Astrocyte of the cerebellum (primary cell): ENCODE data around the gene SIRT4.

Source experiments
- DNase-seq: peaks from one replicate; pipeline ENCODE4 v3.0.0-alpha.2; 2011; ENCODE audit warnings: low read depth
- H3K4me3 ChIP-seq: 2 replicates; pipeline ENCODE4 v1.5.1; 2011; ENCODE audit warnings: mild to moderate bottlenecking, low read depth, low read length, moderate library complexity
- in situ Hi-C: cut with HindIII; loops from 2 replicates; pipeline ENCODE4 v1.10.0; 2017; ENCODE audit warnings: low sequenced_read_pairs
- TF ChIP-seq, protein P1 (sequence below): IDR thresholded peaks from 2 replicates; pipeline ENCODE4 v1.5.1; 2012; ENCODE audit warnings: low read length, low read depth, moderate library complexity, mild to moderate bottlenecking; ENCODE audit errors: missing control alignments

The SIRT4 gene

DNA sequence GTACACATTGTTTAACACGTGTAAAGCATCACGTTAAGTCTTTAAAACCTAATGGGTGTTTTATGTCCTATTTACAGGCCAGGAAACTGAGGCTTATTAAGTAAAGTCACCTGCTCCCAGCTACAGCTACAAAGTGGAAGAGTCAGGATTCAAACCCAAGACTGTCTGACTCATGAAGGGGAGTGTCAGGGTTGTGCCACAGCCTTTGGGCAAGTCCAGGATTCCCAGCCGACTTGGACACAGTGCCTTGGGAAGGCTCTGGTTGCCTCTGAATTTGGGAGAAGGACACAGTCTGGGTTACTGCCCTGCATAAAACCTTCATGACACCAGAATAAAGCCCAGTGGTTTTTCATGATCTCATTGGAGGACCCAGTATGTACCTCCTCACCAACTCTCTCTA, 17.7 kb upstream of the SIRT4 start:
- in situ Hi-C loops, result no loop called here
- H3K4me3 ChIP-seq, result no peak overlapping the region
- DNase-seq, result no peak
- TF ChIP-seq, protein P1, sequence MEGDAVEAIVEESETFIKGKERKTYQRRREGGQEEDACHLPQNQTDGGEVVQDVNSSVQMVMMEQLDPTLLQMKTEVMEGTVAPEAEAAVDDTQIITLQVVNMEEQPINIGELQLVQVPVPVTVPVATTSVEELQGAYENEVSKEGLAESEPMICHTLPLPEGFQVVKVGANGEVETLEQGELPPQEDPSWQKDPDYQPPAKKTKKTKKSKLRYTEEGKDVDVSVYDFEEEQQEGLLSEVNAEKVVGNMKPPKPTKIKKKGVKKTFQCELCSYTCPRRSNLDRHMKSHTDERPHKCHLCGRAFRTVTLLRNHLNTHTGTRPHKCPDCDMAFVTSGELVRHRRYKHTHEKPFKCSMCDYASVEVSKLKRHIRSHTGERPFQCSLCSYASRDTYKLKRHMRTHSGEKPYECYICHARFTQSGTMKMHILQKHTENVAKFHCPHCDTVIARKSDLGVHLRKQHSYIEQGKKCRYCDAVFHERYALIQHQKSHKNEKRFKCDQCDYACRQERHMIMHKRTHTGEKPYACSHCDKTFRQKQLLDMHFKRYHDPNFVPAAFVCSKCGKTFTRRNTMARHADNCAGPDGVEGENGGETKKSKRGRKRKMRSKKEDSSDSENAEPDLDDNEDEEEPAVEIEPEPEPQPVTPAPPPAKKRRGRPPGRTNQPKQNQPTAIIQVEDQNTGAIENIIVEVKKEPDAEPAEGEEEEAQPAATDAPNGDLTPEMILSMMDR, result no peak

DNA sequence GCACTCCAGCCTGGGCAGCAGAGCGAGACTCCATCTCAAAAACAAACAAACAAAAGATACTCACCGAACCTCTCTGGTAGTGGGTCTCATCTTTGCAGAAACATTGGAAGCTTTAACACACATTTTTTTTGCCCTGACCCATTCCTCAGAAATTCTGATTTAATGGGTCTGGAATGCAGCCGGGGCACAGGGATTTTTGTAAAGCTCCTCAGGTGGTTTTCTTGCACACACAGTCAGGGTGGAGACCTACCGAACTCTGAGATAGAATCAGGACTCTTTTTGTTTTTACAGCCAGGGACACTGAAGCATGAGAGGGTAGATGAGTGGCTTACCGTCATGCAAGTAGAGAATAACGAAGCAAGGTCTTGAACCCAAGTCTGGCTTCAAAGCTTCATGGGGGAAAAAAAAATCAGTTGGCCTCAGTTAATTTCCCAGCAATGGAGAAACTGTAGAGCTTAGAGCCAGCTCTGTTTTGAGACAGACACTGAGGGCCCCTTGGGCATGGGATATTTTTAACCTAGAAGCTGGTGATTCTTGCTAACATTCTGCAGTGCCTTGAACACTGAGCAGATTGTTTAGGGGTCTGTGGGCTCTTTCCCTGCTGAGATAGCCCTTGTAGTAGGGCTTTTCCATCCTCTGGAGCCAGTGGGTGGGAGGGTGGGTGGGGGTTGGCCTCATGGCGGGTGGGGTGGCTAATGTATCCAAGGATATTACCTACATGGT, 15.2 kb upstream of the SIRT4 start:
- H3K4me3 ChIP-seq, result no peak overlapping the region
- in situ Hi-C loops, result no loop called here
- no peak for DNase-seq
- TF ChIP-seq, protein P1, result no peak

DNA sequence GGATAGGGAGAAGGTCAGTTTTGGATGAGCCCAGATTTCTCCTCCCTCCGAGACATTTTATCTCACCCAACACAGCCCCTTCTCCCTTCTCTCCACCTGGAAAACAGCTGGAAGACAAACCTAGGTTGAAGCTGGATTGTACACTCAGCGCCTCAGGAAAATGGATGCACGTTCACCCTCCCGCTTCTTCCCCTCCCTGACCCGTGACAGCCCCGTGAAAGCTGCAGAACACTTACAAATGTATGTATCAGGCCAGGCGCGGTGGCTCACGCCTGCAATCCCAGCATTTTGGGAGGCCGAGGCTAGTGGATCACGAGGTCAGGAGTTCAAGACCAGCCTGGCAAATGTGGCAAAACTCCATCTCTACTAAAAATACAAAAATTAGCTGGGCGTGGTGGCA, 14.6 kb upstream of the SIRT4 start:
- DNase-seq, result no peak
- TF ChIP-seq, protein P1, result no peak
- in situ Hi-C loops, result no loop called here
- H3K4me3 ChIP-seq, result no peak overlapping the region

DNA sequence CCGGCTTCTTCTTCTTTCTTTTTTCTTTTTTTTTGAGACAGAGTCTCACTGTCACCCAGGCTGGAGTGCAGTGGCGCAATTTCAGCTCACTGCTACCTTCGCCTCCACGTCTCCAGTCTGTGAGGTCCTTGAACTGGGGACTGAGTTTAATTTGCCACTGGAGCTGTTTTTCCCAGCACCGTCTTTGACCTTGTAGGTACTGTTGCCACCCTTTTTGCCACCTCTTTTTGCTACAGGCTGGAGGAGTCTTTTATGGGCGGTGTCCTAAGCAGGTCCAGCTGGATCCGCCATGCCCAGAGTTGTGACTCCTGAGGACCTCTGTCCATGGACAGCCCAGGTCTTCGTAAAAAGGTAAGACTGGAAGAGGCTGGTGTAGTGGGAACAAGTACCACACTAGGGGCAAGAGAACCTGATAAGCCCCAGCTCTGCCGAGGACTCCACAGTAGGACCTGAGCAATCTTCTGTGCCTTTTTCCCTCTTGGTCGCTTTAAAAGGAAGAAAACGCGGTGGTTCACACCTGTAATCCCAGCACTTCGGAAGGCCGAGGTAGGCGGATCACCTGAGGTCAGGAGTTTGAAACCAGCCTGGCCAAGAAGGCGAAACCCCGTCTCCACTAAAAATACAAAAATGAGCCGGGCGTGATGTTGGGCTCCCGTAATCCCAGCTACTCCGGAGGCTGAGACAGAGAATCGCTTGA, 11.4 kb upstream of the SIRT4 start:
- DNase-seq, result no peak
- peak overlapping the region; percentile 18 for H3K4me3 ChIP-seq
- TF ChIP-seq, protein P1, result no peak
- in situ Hi-C loops, result no loop called here

DNA sequence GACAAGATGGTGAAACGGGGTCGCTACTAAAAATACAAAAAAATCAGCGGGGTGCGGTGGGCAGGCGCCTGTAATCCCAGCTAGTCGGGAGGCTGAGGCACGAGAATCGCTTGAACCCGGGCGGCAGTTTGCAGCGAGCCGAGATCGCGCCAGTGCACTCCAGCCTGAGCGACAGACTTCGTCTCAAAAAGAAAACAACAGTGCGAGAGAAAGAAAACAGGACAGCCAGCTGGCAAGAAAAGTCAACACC, 9.8 kb upstream of the SIRT4 start:
- no peak for DNase-seq
- TF ChIP-seq, protein P1, result no peak
- H3K4me3 ChIP-seq, result peak overlapping the region; percentile 53
- in situ Hi-C loops, result no loop called here

DNA sequence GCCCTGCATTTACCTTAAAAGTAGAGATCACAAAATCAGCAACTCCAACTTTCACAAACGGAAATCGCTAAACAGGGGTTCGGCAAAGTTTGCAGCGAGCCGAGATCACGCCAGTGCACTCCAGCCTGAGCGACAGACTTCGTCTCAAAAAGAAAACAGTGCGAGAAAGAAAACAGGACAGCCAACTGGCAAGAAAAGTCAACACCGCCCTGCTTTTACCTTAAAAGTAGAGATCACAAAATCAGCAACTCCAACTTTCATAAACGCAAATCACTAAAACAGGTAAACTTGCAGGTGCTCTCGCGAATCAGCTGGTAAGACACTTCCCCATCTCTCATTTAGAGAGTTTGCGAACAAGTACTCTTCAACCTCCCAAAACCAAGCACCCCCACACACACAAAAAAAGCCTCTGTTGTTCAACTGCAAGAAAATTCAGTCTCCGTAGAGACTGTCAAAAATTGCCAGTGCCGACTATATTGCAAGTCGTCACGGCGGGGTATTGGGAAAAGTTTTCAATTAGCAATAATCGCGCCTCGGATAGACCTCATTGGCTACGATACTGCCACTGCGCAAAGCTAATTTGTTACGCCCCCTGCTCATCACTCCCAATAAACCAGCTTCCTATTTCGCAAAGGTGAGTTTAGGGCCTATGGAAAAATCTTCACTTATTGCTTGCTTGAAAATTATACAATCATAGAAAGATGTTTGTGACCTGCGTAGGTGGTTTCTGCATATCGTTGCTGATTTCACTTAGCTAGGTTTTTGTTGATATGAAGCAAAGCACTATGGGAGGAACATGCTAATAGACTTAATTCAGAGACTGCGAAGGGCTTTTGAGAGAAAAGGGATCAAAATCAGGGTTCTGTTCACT, 9.2 kb upstream of the SIRT4 start, which contains the start of gene RNU4-1:
Gene RNU4-1, minus strand, starts transcription at position 577 of the 871 bp plus-strand sequence.
- H3K4me3 ChIP-seq, result peak within 1 kb of the TSS; percentile 53
- TF ChIP-seq, protein P1, result no peak
- in situ Hi-C loops, result no loop called here
- DNase-seq, result peak; percentile 93
